GM12872 (cell line): Measurements from ENCODE around the gene TRIM58.

Experiments used
- CTCF ChIP-seq: IDR thresholded peaks from 3 replicates; pipeline ENCODE4 v1.5.1; 2011; ENCODE audit warnings: low read depth, mild to moderate bottlenecking, low read length, moderate library complexity; ENCODE audit not compliant: insufficient read depth

Gene TRIM58

GRCh38 chr1:247908766-247909165 is 51.8 kb downstream of the TRIM58 start:
- no peak for TF ChIP-seq CTCF

- TF ChIP-seq CTCF = no peak
Observed at GRCh38 chr1:247913786-247914185, 56.8 kb downstream of the TRIM58 start.

GRCh38 chr1:247914941-247915662 is 58.1 kb downstream of the TRIM58 start:
- no peak for TF ChIP-seq CTCF

GRCh38 chr1:247919952-247920351 is 63.0 kb downstream of the TRIM58 start, which contains the start of gene OR2T8:
Gene OR2T8, plus strand, starts transcription at chr1:247920252. Its CDS starts 766 bp downstream, at chr1:247921018.
- TF ChIP-seq CTCF = no peak

- TF ChIP-seq CTCF = no peak
Observed at GRCh38 chr1:247923941-247924340, 67.0 kb downstream of the TRIM58 start.

GRCh38 chr1:247924868-247925267 is 67.9 kb downstream of the TRIM58 start, which contains the start of gene OR2AJ1:
Gene OR2AJ1, plus strand, starts transcription at chr1:247924889. Its CDS starts 8,880 bp downstream, at chr1:247933769.
- TF ChIP-seq CTCF = no peak
